Central memory CD4-positive, alpha-beta T cell (primary cell): Measurements from ENCODE around the gene BCAR1.
"Not testable (repeated sequence)": the region's sequence is repeated elsewhere in the genome, so short reads cannot be mapped to it uniquely, and the experiment has no call there.

Source experiments
- DNase-seq: peaks from one replicate; pipeline ENCODE4 v3.0.0; 2022

Gene BCAR1

GRCh38 chr16:75222271-75222783 is 29.1 kb downstream of the BCAR1 start:
- DNase-seq = no peak

- DNase-seq = no peak
Measured at GRCh38 chr16:75219838-75220237, 31.6 kb downstream of the BCAR1 start.

- DNase-seq = no peak
Measured at GRCh38 chr16:75219088-75219487, 32.3 kb downstream of the BCAR1 start.

- no peak for DNase-seq
Measured at GRCh38 chr16:75218256-75219076, 33.0 kb downstream of the BCAR1 start, which contains the start of gene CTRB1. Gene CTRB1, plus strand, starts transcription at chr16:75218988. Its CDS starts 20 bp downstream, at chr16:75219008.

- no peak for DNase-seq
Measured at GRCh38 chr16:75217389-75217851, 34.0 kb downstream of the BCAR1 start.

- no peak for DNase-seq
Measured at GRCh38 chr16:75216576-75216975, 34.8 kb downstream of the BCAR1 start.

DNA sequence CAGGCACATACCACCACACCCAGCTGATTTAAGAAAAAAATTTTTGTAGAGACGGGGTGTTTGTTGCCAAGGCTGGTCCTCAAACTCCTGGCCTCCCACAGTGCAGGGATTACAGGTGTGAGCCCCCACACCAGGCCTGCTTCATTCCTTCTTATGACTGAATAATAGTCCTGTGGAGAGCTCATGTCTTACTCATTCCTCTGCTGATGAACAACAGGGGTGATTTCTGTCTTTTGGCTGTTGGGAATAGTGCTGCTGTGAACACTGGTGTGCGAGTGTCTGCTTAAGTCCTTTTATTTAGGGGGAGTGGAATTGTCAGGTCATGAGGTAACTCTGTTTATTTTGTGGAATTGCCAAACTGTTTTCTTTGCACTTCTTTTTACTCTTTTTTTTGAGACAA is 35.3 kb downstream of the BCAR1 start:
- DNase-seq = no peak

DNA sequence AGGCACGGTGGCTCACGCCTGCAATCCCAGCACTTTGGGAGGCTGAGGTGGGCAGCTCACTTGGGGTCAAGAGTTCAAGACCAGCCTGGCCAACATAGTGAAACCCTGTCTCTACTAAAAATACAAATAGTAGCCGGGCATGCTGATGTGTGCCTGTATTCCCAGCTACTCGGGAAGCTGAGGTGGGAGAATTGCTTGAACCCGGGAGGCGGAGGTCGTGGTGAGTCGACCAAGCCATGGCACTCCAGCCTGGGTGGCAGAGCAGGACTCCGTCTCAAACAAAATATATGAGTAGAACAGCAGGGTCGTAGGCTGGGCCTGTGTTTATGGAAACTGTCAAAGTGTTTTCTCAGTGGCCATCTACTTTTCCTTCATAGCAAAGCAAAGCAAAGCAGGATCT is 40.1 kb downstream of the BCAR1 start:
- DNase-seq = not testable (repeated sequence)

DNA sequence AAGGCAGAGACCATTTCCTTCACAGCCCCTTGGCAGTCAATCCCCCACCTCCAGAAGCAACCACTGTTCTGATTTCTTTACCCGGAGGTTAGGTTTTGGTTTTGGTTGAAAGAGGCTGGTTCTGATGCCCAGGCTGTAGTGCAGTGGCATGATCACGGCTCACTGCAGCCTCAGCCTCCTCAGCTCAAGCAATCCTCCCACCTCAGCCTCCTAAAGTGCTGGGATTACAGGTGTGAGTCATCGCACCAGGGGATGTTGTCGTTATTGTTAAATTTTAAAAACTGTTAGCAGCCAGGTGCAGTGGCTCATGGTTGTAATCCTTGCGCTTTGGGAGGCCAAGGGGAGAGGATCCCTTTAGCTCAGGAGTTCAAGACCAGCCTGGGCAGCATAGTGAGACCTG is 41.5 kb downstream of the BCAR1 start:
- DNase-seq = no peak

- not testable (repeated sequence) for DNase-seq
Measured at GRCh38 chr16:75209514-75209913, 41.9 kb downstream of the BCAR1 start.

- no peak for DNase-seq
Measured at GRCh38 chr16:75208861-75209505, 42.4 kb downstream of the BCAR1 start.

GRCh38 chr16:75208242-75208825 is 43.1 kb downstream of the BCAR1 start:
- no peak for DNase-seq

DNA sequence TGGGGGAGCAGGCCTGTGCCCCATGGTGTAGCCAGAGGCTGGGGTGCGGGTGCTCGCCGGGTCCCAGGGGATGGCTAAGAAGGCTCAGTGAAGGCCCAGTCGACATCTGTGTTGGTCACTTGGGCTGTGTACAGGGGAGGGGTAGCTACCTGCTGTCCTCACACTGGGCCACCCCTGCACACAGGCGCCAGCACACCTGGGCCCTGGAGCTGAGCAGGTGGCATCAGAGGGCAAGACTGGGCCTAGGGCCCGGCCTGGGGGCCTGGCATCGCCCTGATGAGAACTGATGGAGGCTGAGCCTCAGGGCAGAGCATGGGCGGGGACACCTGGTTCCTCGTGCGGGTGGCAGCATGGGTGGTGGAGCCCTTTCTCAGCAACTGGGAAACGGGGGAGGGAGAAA is 43.6 kb downstream of the BCAR1 start:
- no peak for DNase-seq

- no peak for DNase-seq
Measured at GRCh38 chr16:75206749-75207451, 44.5 kb downstream of the BCAR1 start, which contains the start of gene CTRB2. Gene CTRB2, minus strand, starts transcription at chr16:75207161. Its CDS starts 20 bp downstream, at chr16:75207141.

- not testable (repeated sequence) for DNase-seq
Measured at GRCh38 chr16:75205961-75206748, 45.3 kb downstream of the BCAR1 start.

GRCh38 chr16:75205438-75205837 is 46.0 kb downstream of the BCAR1 start:
- DNase-seq = not testable (repeated sequence)

- not testable (repeated sequence) for DNase-seq
Measured at GRCh38 chr16:75204905-75205304, 46.5 kb downstream of the BCAR1 start.

- no peak for DNase-seq
Measured at GRCh38 chr16:75204410-75204758, 47.0 kb downstream of the BCAR1 start.

- no peak for DNase-seq
Measured at GRCh38 chr16:75203667-75204409, 47.6 kb downstream of the BCAR1 start.

DNA sequence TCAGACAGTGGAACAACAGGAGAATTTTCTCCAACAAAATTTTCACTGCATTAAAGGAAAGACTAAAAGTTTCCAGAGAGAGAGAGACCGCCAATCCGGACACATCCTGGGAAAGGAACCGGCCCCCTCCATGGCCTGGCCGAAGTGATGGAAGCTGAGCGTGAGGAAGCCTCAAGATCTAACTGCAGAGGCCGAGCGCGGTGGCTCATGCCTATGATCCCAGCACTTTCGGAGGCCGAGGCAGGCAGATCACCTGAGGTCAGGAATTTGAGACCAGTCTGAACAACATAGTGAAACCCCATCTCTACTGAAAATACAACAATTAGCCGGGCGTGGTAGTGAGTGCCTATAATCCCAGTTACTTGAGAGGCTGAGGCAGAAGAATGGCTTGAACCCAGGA is 48.3 kb downstream of the BCAR1 start:
- DNase-seq = no peak

DNA sequence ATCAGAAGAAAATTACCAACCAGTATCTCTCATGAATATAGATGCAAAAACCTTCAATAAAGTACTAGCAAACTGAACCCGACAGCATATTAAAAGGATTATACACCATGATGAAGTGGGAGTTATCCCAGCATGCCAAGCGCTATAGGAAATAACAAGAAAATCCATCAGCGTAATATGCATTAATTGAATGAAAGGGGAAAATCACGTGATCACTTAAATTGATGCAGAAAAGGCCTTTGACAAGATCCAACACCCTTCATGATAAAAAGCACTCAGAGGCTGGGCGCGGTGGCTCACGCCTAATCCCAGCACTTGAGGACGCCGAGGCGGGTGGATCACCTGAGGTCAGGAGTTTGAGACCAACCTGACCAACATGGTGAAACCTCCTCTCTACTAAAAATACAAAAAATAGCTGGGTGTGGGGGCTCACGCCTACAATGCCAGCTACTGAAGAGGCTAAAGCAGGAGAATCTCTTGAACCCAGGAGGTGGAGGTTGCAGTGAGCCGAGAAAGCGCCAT is 49.3 kb downstream of the BCAR1 start:
- DNase-seq = no peak
